Measurements from ENCODE around the gene ADORA3. TPM values are rescaled to one million over a fixed set of nuclear protein-coding genes. Genes with fewer than 3 reads are reported as not detected.

ADORA3 gene
- total and polyA plus RNA-seq, 12 donors, result 2.3 to 51.0 (median 18.7) TPM

GRCh38 chr1:111475701-111476100 is 27.7 kb downstream of the ADORA3 start:
- H3K27ac ChIP-seq, result peak overlapping the region in 2 of 5 donors; percentile 10 to 57
- H3K4me1 ChIP-seq (replicated peaks in 1 of 2), result peaks cover 3 to 17% of the 10 kb centered on the region in 2 donors
- no peak for TF ChIP-seq POLR2A (IDR thresholded peaks at IDR 0.05)
- TF ChIP-seq, protein P1, sequence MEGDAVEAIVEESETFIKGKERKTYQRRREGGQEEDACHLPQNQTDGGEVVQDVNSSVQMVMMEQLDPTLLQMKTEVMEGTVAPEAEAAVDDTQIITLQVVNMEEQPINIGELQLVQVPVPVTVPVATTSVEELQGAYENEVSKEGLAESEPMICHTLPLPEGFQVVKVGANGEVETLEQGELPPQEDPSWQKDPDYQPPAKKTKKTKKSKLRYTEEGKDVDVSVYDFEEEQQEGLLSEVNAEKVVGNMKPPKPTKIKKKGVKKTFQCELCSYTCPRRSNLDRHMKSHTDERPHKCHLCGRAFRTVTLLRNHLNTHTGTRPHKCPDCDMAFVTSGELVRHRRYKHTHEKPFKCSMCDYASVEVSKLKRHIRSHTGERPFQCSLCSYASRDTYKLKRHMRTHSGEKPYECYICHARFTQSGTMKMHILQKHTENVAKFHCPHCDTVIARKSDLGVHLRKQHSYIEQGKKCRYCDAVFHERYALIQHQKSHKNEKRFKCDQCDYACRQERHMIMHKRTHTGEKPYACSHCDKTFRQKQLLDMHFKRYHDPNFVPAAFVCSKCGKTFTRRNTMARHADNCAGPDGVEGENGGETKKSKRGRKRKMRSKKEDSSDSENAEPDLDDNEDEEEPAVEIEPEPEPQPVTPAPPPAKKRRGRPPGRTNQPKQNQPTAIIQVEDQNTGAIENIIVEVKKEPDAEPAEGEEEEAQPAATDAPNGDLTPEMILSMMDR (IDR thresholded peaks at IDR 0.05), result no peak
- H3K36me3 ChIP-seq (replicated peaks in 1 of 2), result no peaks in the 10 kb centered on the region
- H3K27me3 ChIP-seq, result no peaks in the 10 kb centered on the region
- DNase-seq, result no peak
- WGBS, 4 donors, result 63 to 83% (median 77%) methylated on average over 5 of the region's 5 CpGs
- no peaks in the 10 kb centered on the region for H3K9me3 ChIP-seq (replicated peaks in 1 of 3)
- intact Hi-C loops (cut with DNase I), result no loop called here
- H3K4me3 ChIP-seq, result peak overlapping the region in 1 of 4 donors; percentile 34

DNA sequence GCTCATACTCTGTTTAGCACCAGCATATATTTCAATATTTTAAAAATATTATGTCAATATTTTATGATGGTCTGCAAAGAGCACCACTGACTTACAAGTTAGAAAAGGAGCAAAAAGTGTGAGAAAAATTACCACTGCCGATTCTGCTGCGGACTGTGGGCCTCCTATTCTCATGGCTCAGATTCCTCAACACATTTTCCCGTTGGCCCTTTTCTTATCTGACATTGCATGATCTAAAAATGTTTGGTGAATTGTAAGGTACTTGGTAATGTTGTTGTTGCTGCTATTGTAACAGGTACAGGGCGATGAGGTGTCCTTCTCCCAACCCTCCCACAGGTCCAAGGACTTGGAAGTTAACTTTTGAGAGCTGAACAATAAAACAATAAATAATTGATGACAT is 28.9 kb downstream of the ADORA3 start:
- intact Hi-C loops (cut with DNase I), result no loop called here
- Histone ChIP-seq H3K4me1 (replicated peaks in 1 of 2) (peaks cover 3 to 17% of the 10 kb centered on the region in 2 donors), H3K4me3 (peak overlapping the region in 1 of 4 donors; percentile 34), H3K36me3 (replicated peaks in 1 of 2) (peaks cover 0 to 2% of the 10 kb centered on the region in 2 donors), H3K27me3 (no peaks in the 10 kb centered on the region), H3K9me3 (replicated peaks in 1 of 3) (no peaks in the 10 kb centered on the region), H3K27ac (peak overlapping the region in 3 of 5 donors; percentile 38 to 80 (median 66))
- DNase-seq, result no peak
- TF ChIP-seq POLR2A (IDR thresholded peaks at IDR 0.05), result no peak
- 56 to 70% (median 66%) methylated on average over 4 of the region's 4 CpGs for WGBS, 4 donors

DNA sequence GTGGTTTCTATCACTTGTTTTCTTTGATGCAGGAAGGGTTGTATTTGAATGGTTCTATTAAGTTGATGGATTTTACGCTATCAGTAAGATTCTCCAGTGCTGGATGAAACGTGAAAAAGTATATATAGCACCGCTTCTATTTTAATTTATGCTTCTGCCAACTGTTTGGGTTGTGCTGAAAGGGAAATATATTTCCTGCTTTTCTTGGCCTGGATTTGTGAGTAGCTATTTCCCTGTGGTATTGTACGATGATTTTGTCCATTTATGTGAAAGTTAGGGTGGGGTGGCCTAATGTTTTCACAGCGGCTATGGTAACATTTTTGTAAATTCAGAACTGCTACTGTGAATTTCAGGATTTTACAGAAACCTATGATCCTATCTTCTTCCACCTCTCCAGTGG is 29.3 kb downstream of the ADORA3 start:
- H3K27ac ChIP-seq, result peak overlapping the region in 4 of 5 donors; percentile 38 to 80 (median 61)
- peak overlapping the region in 1 of 4 donors; percentile 34 for H3K4me3 ChIP-seq
- no peak for DNase-seq

DNA sequence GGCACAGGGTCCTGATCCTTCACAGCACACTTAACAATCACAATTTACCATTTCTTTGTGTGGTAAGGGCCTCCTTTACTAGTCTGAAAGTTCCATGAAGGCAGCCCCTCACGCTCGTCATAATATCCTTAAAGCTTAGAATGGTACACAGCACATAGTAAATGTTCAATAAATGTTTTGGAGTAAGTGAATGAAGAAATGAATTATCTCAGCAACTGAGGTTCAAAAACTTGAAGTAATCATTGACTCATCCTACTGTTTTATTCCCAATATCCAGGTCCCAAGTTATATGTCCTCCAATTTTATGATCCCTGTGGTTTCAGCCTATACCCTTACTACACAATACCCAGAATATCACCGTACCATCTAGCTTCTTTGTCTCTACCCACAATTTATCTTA is 31.9 kb downstream of the ADORA3 start:
- intact Hi-C loops (cut with DNase I), result no loop called here
- Histone ChIP-seq H3K27ac (peak overlapping the region in 2 of 5 donors; percentile 22 to 55), H3K4me1 (replicated peaks in 1 of 2) (peaks cover 3 to 17% of the 10 kb centered on the region in 2 donors), H3K27me3 (no peaks in the 10 kb centered on the region), H3K4me3 (no peak overlapping the region), H3K9me3 (replicated peaks in 1 of 3) (no peaks in the 10 kb centered on the region), H3K36me3 (replicated peaks in 1 of 2) (peaks cover 0 to 3% of the 10 kb centered on the region in 2 donors)
- no peak for DNase-seq
- 85 to 96% (median 94%) methylated on average over 3 of the region's 3 CpGs for WGBS, 4 donors
- TF ChIP-seq POLR2A (IDR thresholded peaks at IDR 0.05), result no peak
- TF ChIP-seq, protein P1 (IDR thresholded peaks at IDR 0.05), result no peak

More for the DNA sequence above, 29.3 kb downstream of the ADORA3 start:
- WGBS, 4 donors, result 45 to 72% (median 59%) methylated on average over 5 of the region's 5 CpGs
- no peaks in the 10 kb centered on the region for H3K27me3 ChIP-seq
- no peaks in the 10 kb centered on the region for H3K9me3 ChIP-seq (replicated peaks in 1 of 3)
- intact Hi-C loops (cut with DNase I), result no loop called here
- H3K4me1 ChIP-seq (replicated peaks in 1 of 2), result peaks cover 3 to 17% of the 10 kb centered on the region in 2 donors
- no peak for TF ChIP-seq POLR2A (IDR thresholded peaks at IDR 0.05)
- TF ChIP-seq, protein P1 (IDR thresholded peaks at IDR 0.05), result no peak
- H3K36me3 ChIP-seq (replicated peaks in 1 of 2), result peaks cover 0 to 3% of the 10 kb centered on the region in 2 donors

DNA sequence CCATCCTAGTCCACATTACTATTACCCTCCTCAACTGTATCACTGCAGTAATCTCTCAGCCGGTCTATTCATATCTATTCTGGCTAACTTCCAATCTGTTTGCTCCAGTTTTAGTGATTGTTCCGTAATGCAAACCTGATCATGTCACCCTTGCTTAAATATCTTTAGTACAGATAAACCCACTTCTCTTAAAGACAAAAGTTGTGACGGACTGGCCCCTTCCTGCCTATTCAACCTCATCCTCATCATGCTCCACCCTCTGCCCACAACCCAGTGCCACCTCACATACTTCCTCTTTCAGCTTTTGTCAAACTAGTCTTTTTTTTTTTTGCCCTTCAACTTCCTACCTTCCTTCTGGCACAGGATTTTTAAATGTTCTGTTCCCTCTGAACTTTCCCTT is 32.4 kb downstream of the ADORA3 start:
- H3K36me3 ChIP-seq (replicated peaks in 1 of 2), result peaks cover 0 to 3% of the 10 kb centered on the region in 2 donors
- H3K9me3 ChIP-seq (replicated peaks in 1 of 3), result no peaks in the 10 kb centered on the region
- H3K27me3 ChIP-seq, result no peaks in the 10 kb centered on the region
- WGBS, 4 donors, result 35 to 40% (median 37%) methylated on average over 3 of the region's 3 CpGs
- intact Hi-C loops (cut with DNase I), result no loop called here
- no peak overlapping the region for H3K4me3 ChIP-seq
- TF ChIP-seq POLR2A (IDR thresholded peaks at IDR 0.05), result no peak
- TF ChIP-seq, protein P1 (IDR thresholded peaks at IDR 0.05), result no peak
- H3K27ac ChIP-seq, result peak overlapping the region in 2 of 5 donors; percentile 22 to 51
- peak in 5 of 7 donors; percentile 45 to 71 (median 63) for DNase-seq
- H3K4me1 ChIP-seq (replicated peaks in 1 of 2), result peaks cover 3 to 12% of the 10 kb centered on the region in 2 donors
